IMR-90 (cell line): Measurements from ENCODE around the gene TSPAN14. TPM values are rescaled to one million over a fixed set of nuclear protein-coding genes. Genes with fewer than 3 reads are reported as not detected.
"Not testable (repeated sequence)": the region's sequence is repeated elsewhere in the genome, so short reads cannot be mapped to it uniquely, and the experiment has no call there.

Experiments
- ATAC-seq: fragments of 200-7000 bp; cut with Tn5 transposase; 2 replicates; pipeline ENCODE4 v1.9.1; 2020; ENCODE audit warnings: low read depth, mild to moderate bottlenecking, moderate library complexity
- BruUV-seq: library from RNA; stranded (reverse); fragments of 400-500 nt; replicated peaks from 2 replicates; lab custom pipeline; 2021; lab: Mats Ljungman, UMichigan
- CTCF ChIA-PET: fragments of 300-600 bp; formaldehyde crosslinking; extraction: SDS; loops from one replicate; lab custom pipeline; 2021; ENCODE audit warnings: antibody characterized with exemption; lab: Yijun Ruan, JAX
- POLR2A ChIA-PET: fragments of 300-600 bp; sonication (Branson Sonifier 250); formaldehyde crosslinking; loops from one replicate; lab custom pipeline; 2022; ENCODE audit warnings: antibody characterized with exemption; ENCODE audit not compliant: unreplicated experiment; lab: Charles Lee
- DNase-seq: peaks from one replicate; pipeline ENCODE4 v3.0.0; 2013
- H2AFZ ChIP-seq: replicated peaks from 2 replicates; pipeline ENCODE3; 2013; ENCODE audit warnings: low read length, mild to moderate bottlenecking; ENCODE audit not compliant: poor library complexity
- H2AK5ac ChIP-seq: 2 replicates; pipeline ENCODE4 v1.6.1; 2013; ENCODE audit warnings: low read depth, low read length, inconsistent platforms
- H2AK9ac ChIP-seq: replicated peaks from 2 replicates; pipeline ENCODE3; 2013; ENCODE audit warnings: mild to moderate bottlenecking, low read depth, low read length, moderate library complexity; ENCODE audit not compliant: poor library complexity
- H2BK120ac ChIP-seq: 2 replicates; pipeline ENCODE4 v1.6.1; 2013; ENCODE audit warnings: low read depth, low read length, inconsistent platforms
- H2BK15ac ChIP-seq: 3 replicates; pipeline ENCODE4 v1.6.1; 2013; ENCODE audit warnings: low read depth, low read length, inconsistent platforms
- H2BK20ac ChIP-seq: 2 replicates; pipeline ENCODE4 v1.6.1; 2013; ENCODE audit warnings: low read depth, mild to moderate bottlenecking, inconsistent platforms, low read length, moderate library complexity
- H2BK5ac ChIP-seq: 2 replicates; pipeline ENCODE4 v1.6.1; 2013; ENCODE audit warnings: mild to moderate bottlenecking, low read depth, low read length, inconsistent platforms; ENCODE audit not compliant: poor library complexity, severe bottlenecking
- H3K14ac ChIP-seq: replicated peaks from 2 replicates; pipeline ENCODE4 v1.6.1; 2013; ENCODE audit warnings: low read depth, low read length, inconsistent platforms
- H3K18ac ChIP-seq: 2 replicates; pipeline ENCODE4 v1.6.1; 2013; ENCODE audit warnings: low read depth, low read length, control low read depth
- H3K23ac ChIP-seq: 2 replicates; pipeline ENCODE4 v1.6.1; 2013; ENCODE audit warnings: low read depth, low read length, inconsistent platforms
- H3K27ac ChIP-seq: 2 replicates; pipeline ENCODE4 v1.5.1; 2013; ENCODE audit warnings: mild to moderate bottlenecking, control low read depth, low read length; ENCODE audit not compliant: insufficient read depth
- H3K27me3 ChIP-seq: 2 replicates; pipeline ENCODE4 v1.6.1; 2013; ENCODE audit warnings: low read length; ENCODE audit not compliant: control insufficient read depth, insufficient read depth
- H3K36me3 ChIP-seq: 2 replicates; pipeline ENCODE4 v1.6.1; 2013; ENCODE audit warnings: low read length, mixed read lengths; ENCODE audit not compliant: control insufficient read depth, insufficient read depth
- H3K4ac ChIP-seq: 2 replicates; pipeline ENCODE4 v1.6.1; 2013; ENCODE audit warnings: low read depth, low read length, inconsistent platforms
- H3K4me1 ChIP-seq: 2 replicates; pipeline ENCODE4 v1.6.1; 2013; ENCODE audit warnings: low read length, mixed read lengths; ENCODE audit not compliant: control insufficient read depth, insufficient read depth
- H3K4me2 ChIP-seq: 2 replicates; pipeline ENCODE4 v1.6.1; 2013; ENCODE audit warnings: low read depth, mild to moderate bottlenecking, control low read depth, low read length, moderate library complexity
- H3K4me3 ChIP-seq: 2 replicates; pipeline ENCODE4 v1.5.1; 2013; ENCODE audit warnings: low read depth, mild to moderate bottlenecking, control low read depth, low read length, moderate library complexity; ENCODE audit not compliant: insufficient read depth
- H3K56ac ChIP-seq: 2 replicates; pipeline ENCODE4 v1.6.1; 2013; ENCODE audit warnings: low read length, inconsistent platforms; ENCODE audit not compliant: insufficient read depth; ENCODE audit errors: extremely low read depth
- H3K79me1 ChIP-seq, 2 experiments: 2 replicates each; pipeline ENCODE4 v1.6.1; 2013; ENCODE audit warnings: low read length in 2 of 2, inconsistent platforms in 1 of 2, low read depth in 1 of 2
- H3K9ac ChIP-seq: 2 replicates; pipeline ENCODE4 v1.6.1; 2013; ENCODE audit warnings: low read depth, low read length, control low read depth
- H3K9me1 ChIP-seq: 2 replicates; pipeline ENCODE4 v1.6.1; 2013; ENCODE audit warnings: low read length, inconsistent platforms; ENCODE audit not compliant: insufficient read depth
- H3K9me3 ChIP-seq: 2 replicates; pipeline ENCODE4 v1.6.1; 2013; ENCODE audit warnings: low read length; ENCODE audit not compliant: control insufficient read depth, insufficient read depth
- H4K20me1 ChIP-seq: 2 replicates; pipeline ENCODE4 v1.6.1; 2013; ENCODE audit warnings: low read length, inconsistent platforms; ENCODE audit not compliant: insufficient read depth
- H4K5ac ChIP-seq: 2 replicates; pipeline ENCODE4 v1.6.1; 2013; ENCODE audit warnings: mild to moderate bottlenecking, low read depth, low read length, control low read depth
- H4K8ac ChIP-seq, 2 experiments: 2 replicates each; pipeline ENCODE4 v1.6.1; 2013; ENCODE audit warnings: low read depth in 2 of 2, low read length in 2 of 2, control low read depth in 1 of 2, inconsistent platforms in 1 of 2
- H4K91ac ChIP-seq: 2 replicates; pipeline ENCODE4 v1.6.1; 2013; ENCODE audit warnings: low read depth, low read length, inconsistent platforms; ENCODE audit not compliant: insufficient read depth
- CEBPB ChIP-seq: IDR thresholded peaks from 2 replicates; pipeline ENCODE4 v1.6.1; 2012; ENCODE audit warnings: low read depth, low read length, improper control_type of control experiment
- FOS ChIP-seq: fragments of 150-350 bp; IDR thresholded peaks from 2 replicates; pipeline ENCODE4 v1.6.1; 2016; ENCODE audit warnings: low read depth, low read length
- MAFK ChIP-seq: IDR thresholded peaks from 2 replicates; pipeline ENCODE4 v1.6.1; 2012; ENCODE audit warnings: low read depth, low read length, improper control_type of control experiment
- MAZ ChIP-seq: IDR thresholded peaks from 2 replicates; pipeline ENCODE4 v1.6.1; 2012; ENCODE audit warnings: low read depth, mild to moderate bottlenecking, low read length, improper control_type of control experiment, moderate library complexity, borderline replicate concordance
- NFE2L2 ChIP-seq: fragments of 150-350 bp; IDR thresholded peaks from 2 replicates; pipeline ENCODE4 v1.6.1; 2016; ENCODE audit warnings: low read depth, mild to moderate bottlenecking, low read length
- WGBS, 2 experiments: methylation state at CpG; one replicate each; pipeline versions ENCODE4 v1.1.5 to v1.1.7; 2013; ENCODE audit warnings: missing lambda C conversion rate in 2 of 2; ENCODE audit not compliant: insufficient read length in 1 of 2; ENCODE audit errors: extremely low coverage in 2 of 2; 5-methylcytosine and 5-hydroxymethylcytosine counted together
- dilution Hi-C: fragments of 300-500 bp; cut with HindIII; formaldehyde crosslinking; loops from one replicate; pipeline ENCODE4 v1.14.3; 2018; ENCODE audit warnings: low sequenced_read_pairs; ENCODE audit not compliant: unreplicated experiment
- in situ Hi-C: fragments of 300-500 bp; cut with MboI; formaldehyde crosslinking; loops from 3 replicates; pipeline ENCODE4 v1.14.3; 2019; ENCODE audit warnings: low sequenced_read_pairs, inconsistent platforms, mixed read lengths
- intact Hi-C: fragments of 100-400 bp; cut with micrococcal nuclease; formaldehyde crosslinking; loops from 2 replicates; pipeline ENCODE4 v1.10.0; 2022
- polyA plus RNA-seq, 3 experiments: library from polyadenylated mRNA; depleted of rRNA; stranded (reverse); fragments of >200 nt; gene quantifications; 2 replicates each; pipeline ENCODE4 v1.2.3, GENCODE V29; 2012; ENCODE audit warnings: low replicate concordance in 1 of 3
- total RNA-seq: library from RNA; depleted of rRNA; stranded (reverse); fragments of >200 nt; gene quantifications from 2 replicates; pipeline ENCODE4 v1.2.3, GENCODE V29; 2012

The TSPAN14 gene
- total and polyA plus RNA-seq, 2 of the 4 experiments (the other 2 are of a cell fraction): 18.5 to 43.0 TPM

GRCh38 chr10:80477813-80478212, 23.7 kb downstream of the TSPAN14 start:
- H4K20me1 ChIP-seq: peaks cover 11% of the 10 kb centered on the region
- no peak overlapping the region for H3K4me2 ChIP-seq
- H3K4ac ChIP-seq: no peak overlapping the region
- TF ChIP-seq MAZ: no peak
- no peak for TF ChIP-seq CEBPB
- TF ChIP-seq NFE2L2: peak; percentile 47; the same call in 1 of the 2 replicates
- TF ChIP-seq FOS: peak; percentile 71
- peak; percentile 71 for TF ChIP-seq MAFK
- DNase-seq (peak; percentile 92), ATAC-seq (peak; percentile 71)
- no peaks in the 10 kb centered on the region for H3K27me3 ChIP-seq
- no peak overlapping the region for H2BK5ac ChIP-seq
- no peak overlapping the region for H4K5ac ChIP-seq
- H2AFZ ChIP-seq: no peak overlapping the region
- no peak overlapping the region for H2BK20ac ChIP-seq
- H4K8ac ChIP-seq: no peak overlapping the region
- in situ Hi-C loops (no loop called here), intact Hi-C loops (no loop called here), dilution Hi-C loops (no loop called here)
- H3K79me1 ChIP-seq: peaks cover 27 to 40% of the 10 kb centered on the region in 2 experiments
- no peak overlapping the region for H3K18ac ChIP-seq
- ChIA-PET CTCF (no interaction called here), POLR2A (no interaction called here)
- BruUV-seq: no TSS peak
- no peak overlapping the region for H2AK5ac ChIP-seq
- H3K9ac ChIP-seq: no peak overlapping the region
- H3K56ac ChIP-seq: no peak overlapping the region
- no peak overlapping the region for H2BK120ac ChIP-seq
- peaks cover 21% of the 10 kb centered on the region for H3K9me1 ChIP-seq
- no peak overlapping the region for H2AK9ac ChIP-seq
- H3K23ac ChIP-seq: no peak overlapping the region
- peaks cover 17% of the 10 kb centered on the region for H3K4me1 ChIP-seq
- no peak overlapping the region for H2BK15ac ChIP-seq
- H3K27ac ChIP-seq: no peak overlapping the region
- H3K9me3 ChIP-seq: peaks cover 11% of the 10 kb centered on the region
- no peaks in the 10 kb centered on the region; the same call in 1 of the 2 replicates for H3K36me3 ChIP-seq
- no CpG with 5 or more reads among the region's 2 CpGs for WGBS, 2 experiments
- no peak overlapping the region for H3K4me3 ChIP-seq
- no peak overlapping the region for H4K91ac ChIP-seq
- H3K14ac ChIP-seq: no peak overlapping the region

DNA sequence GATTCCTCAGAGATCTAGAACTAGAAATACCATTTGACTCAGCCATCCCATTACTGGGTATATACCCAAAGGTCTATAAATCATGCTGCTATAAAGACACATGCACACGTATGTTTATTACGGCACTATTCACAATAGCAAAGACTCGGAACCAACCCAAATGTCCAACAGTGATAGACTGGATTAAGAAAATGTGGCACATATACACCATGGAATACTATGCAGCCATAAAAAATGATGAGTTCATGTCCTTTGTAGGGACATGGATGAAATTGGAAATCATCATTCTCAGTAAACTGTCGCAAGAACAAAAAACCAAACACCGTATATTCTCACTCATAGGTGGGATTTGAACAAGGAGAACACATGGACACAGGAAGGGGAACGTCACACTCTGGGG, 26.3 kb downstream of the TSPAN14 start:
- intact Hi-C loops, POLR2A ChIA-PET, dilution Hi-C loops: not testable (repeated sequence)

More for the DNA sequence above, 26.3 kb downstream of the TSPAN14 start:
- WGBS, 2 experiments: no CpG with 5 or more reads among the region's 6 CpGs
- H3K27me3 ChIP-seq, H3K4me1 ChIP-seq, H4K8ac ChIP-seq, H2BK5ac ChIP-seq, BruUV-seq, H3K4ac ChIP-seq, H3K4me3 ChIP-seq, H4K5ac ChIP-seq, H3K56ac ChIP-seq, DNase-seq, H3K36me3 ChIP-seq, H2AK9ac ChIP-seq, H2AFZ ChIP-seq, H2BK120ac ChIP-seq, H3K9ac ChIP-seq, H2BK20ac ChIP-seq, H3K4me2 ChIP-seq, H2BK15ac ChIP-seq, H3K27ac ChIP-seq, in situ Hi-C loops, H3K18ac ChIP-seq, H3K14ac ChIP-seq, CTCF ChIA-PET, H2AK5ac ChIP-seq, H3K9me1 ChIP-seq, H3K23ac ChIP-seq, ATAC-seq, H4K91ac ChIP-seq: not testable (repeated sequence)
- Histone ChIP-seq H3K9me3 (peaks cover 11% of the 10 kb centered on the region), H4K20me1 (peaks cover 12% of the 10 kb centered on the region; the same call in 1 of the 2 replicates), H3K79me1 (peaks cover 27 to 38% of the 10 kb centered on the region in 2 experiments)
